GM12891 (cell line): ENCODE data around the gene NUDT4B.
"Not testable (repeated sequence)": the region's sequence is repeated elsewhere in the genome, so short reads cannot be mapped to it uniquely, and the experiment has no call there.

ENCODE experiments used
- POLR2A ChIP-seq: IDR thresholded peaks from 2 replicates; pipeline ENCODE4 v1.6.1; 2011; ENCODE audit warnings: low read depth, low read length, control low read depth
- POLR2AphosphoS5 ChIP-seq: IDR thresholded peaks from 2 replicates; pipeline ENCODE4 v1.6.1; 2011; ENCODE audit warnings: low read depth, low read length, control low read depth
- SPI1 ChIP-seq: IDR thresholded peaks from 2 replicates; pipeline ENCODE4 v1.6.1; 2011; ENCODE audit warnings: low read depth, low read length, control low read depth
- TAF1 ChIP-seq: IDR thresholded peaks from 2 replicates; pipeline ENCODE4 v1.6.1; 2011; ENCODE audit warnings: low read depth, low read length, control low read depth

- not testable (repeated sequence) for TF ChIP-seq POLR2AphosphoS5, TAF1, SPI1, POLR2A
Measured at GRCh38 chr1:148715518-148715917, 33.1 kb upstream of the NUDT4B start.
